HCT116 (cell line): ENCODE results near the gene SERPINE3. TPM values are rescaled to one million over a fixed set of nuclear protein-coding genes. Genes with fewer than 3 reads are reported as not detected.

Experiments
- ATAC-seq: fragments of 200-7000 bp; cut with Tn5 transposase; 2 replicates; pipeline ENCODE4 v1.9.1; 2020; ENCODE audit warnings: mild to moderate bottlenecking, moderate library complexity
- BruUV-seq: library from RNA; stranded (reverse); fragments of 400-500 nt; replicated peaks from 2 replicates; lab custom pipeline; 2021; lab: Mats Ljungman, UMichigan
- CTCF ChIA-PET: fragments of 300-600 bp; sonication (Branson Sonifier 250); formaldehyde crosslinking; loops from one replicate; lab custom pipeline; 2021; ENCODE audit warnings: antibody characterized with exemption; lab: Charles Lee
- POLR2A ChIA-PET: fragments of 300-600, 350-600 bp; sonication (Branson Sonifier 250); formaldehyde crosslinking; loops from one replicate; lab custom pipeline; 2021; ENCODE audit warnings: antibody characterized with exemption; lab: Charles Lee
- RAD21 ChIA-PET, 2 experiments: fragments of 300-600 bp; sonication (Branson Sonifier 250); formaldehyde crosslinking; loops; one replicate each; lab custom pipeline; 2023; ENCODE audit warnings: low total read pairs in 2 of 2; ENCODE audit not compliant: uncharacterized antibody in 2 of 2, unreplicated experiment in 2 of 2, low non-redundant PET in 1 of 2; lab: Charles Lee
- DNase-seq: peaks from one replicate; pipeline ENCODE4 v3.0.0-alpha.2; 2010; ENCODE audit warnings: low read depth, low spot score
- H2AFZ ChIP-seq: fragments of 200-600 bp; shearing (Covaris generic), sonication (generic); 2 replicates; pipeline ENCODE4 v1.6.1; 2017; ENCODE audit warnings: low read depth, mixed run types, mixed read lengths, antibody characterized with exemption, low read length; ENCODE audit not compliant: poor library complexity, severe bottlenecking
- H3K27ac ChIP-seq: 2 replicates; pipeline ENCODE4 v1.5.1; 2012; ENCODE audit warnings: low read depth, low read length
- H3K27me3 ChIP-seq: fragments of 200-600 bp; sonication (generic); 2 replicates; pipeline ENCODE4 v1.6.1; 2016; ENCODE audit warnings: mixed run types, low read length, mixed read lengths; ENCODE audit not compliant: insufficient read depth
- H3K36me3 ChIP-seq, 2 experiments: fragments of 200-500 bp in 1 of 2; fragments of 200-600 bp in 1 of 2; sonication (Bioruptor generic) in 1 of 2; sonication (generic) in 1 of 2; 2 replicates each; pipeline versions ENCODE4 v1.5.1 to v1.6.1; 2014 to 2016; ENCODE audit warnings: low read length in 2 of 2, inconsistent platforms in 1 of 2, mixed read lengths in 1 of 2, mixed run types in 1 of 2; ENCODE audit not compliant: insufficient read depth in 2 of 2, control insufficient read depth in 1 of 2
- H3K4me1 ChIP-seq, 2 experiments: fragments of 200-600 bp in 1 of 2; sonication (generic) in 1 of 2; 2 replicates each; pipeline versions ENCODE4 v1.5.1 to v1.6.1; 2012 to 2017; ENCODE audit warnings: low read length in 2 of 2, inconsistent platforms in 1 of 2, mild to moderate bottlenecking in 1 of 2, mixed read lengths in 1 of 2, mixed run types in 1 of 2, moderate library complexity in 1 of 2; ENCODE audit not compliant: insufficient read depth in 2 of 2, control insufficient read depth in 1 of 2
- H3K4me2 ChIP-seq: fragments of 200-600 bp; sonication (generic); 2 replicates; pipeline ENCODE4 v1.6.1; 2017; ENCODE audit warnings: mixed run types, low read length, mixed read lengths
- H3K4me3 ChIP-seq, 2 experiments: fragments of 200-600 bp in 1 of 2; sonication (generic) in 1 of 2; replicated peaks in 1 of 2; 2 replicates each; pipeline ENCODE4 v1.5.1; 2011 to 2016; ENCODE audit warnings: low read length in 2 of 2, control low read depth in 1 of 2, low read depth in 1 of 2, mild to moderate bottlenecking in 1 of 2, mixed read lengths in 1 of 2, mixed run types in 1 of 2
- H3K79me2 ChIP-seq: fragments of 200-600 bp; sonication (generic); 2 replicates; pipeline ENCODE4 v1.6.1; 2017; ENCODE audit warnings: mild to moderate bottlenecking, mixed run types, low read length, moderate library complexity, mixed read lengths; ENCODE audit not compliant: insufficient read depth
- H3K9ac ChIP-seq: fragments of 200-600 bp; sonication (generic); 2 replicates; pipeline ENCODE4 v1.6.1; 2016; ENCODE audit warnings: low read length, mixed read lengths
- H3K9me2 ChIP-seq: fragments of 200-600 bp; sonication (generic), shearing (Covaris generic); 2 replicates; pipeline ENCODE4 v1.6.1; 2017; ENCODE audit warnings: mixed run types, mild to moderate bottlenecking, moderate library complexity; ENCODE audit not compliant: insufficient read depth
- H3K9me3 ChIP-seq, 2 experiments: fragments of 200-500 bp in 1 of 2; fragments of 200-600 bp in 1 of 2; sonication (Bioruptor generic) in 1 of 2; sonication (generic) in 1 of 2; 2 replicates each; pipeline ENCODE4 v1.6.1; 2014 to 2017; ENCODE audit warnings: low read length in 2 of 2, mixed read lengths in 2 of 2, inconsistent platforms in 1 of 2, low read depth in 1 of 2, mild to moderate bottlenecking in 1 of 2, mixed run types in 1 of 2, moderate library complexity in 1 of 2; ENCODE audit not compliant: control insufficient read depth in 1 of 2, insufficient read depth in 1 of 2
- H4K20me1 ChIP-seq: fragments of 200-600 bp; sonication (generic), shearing (Covaris generic); 2 replicates; pipeline ENCODE4 v1.6.1; 2017; ENCODE audit warnings: mixed run types, mild to moderate bottlenecking, moderate library complexity; ENCODE audit not compliant: insufficient read depth
- CEBPB ChIP-seq: IDR thresholded peaks from 2 replicates; pipeline ENCODE4 v1.6.1; 2012; ENCODE audit warnings: low read depth
- ELF1 ChIP-seq: IDR thresholded peaks from 2 replicates; pipeline ENCODE4 v1.6.1; 2012; ENCODE audit warnings: low read depth, borderline replicate concordance
- FOSL1 ChIP-seq: IDR thresholded peaks from 2 replicates; pipeline ENCODE4 v1.6.1; 2012; ENCODE audit warnings: low read depth
- JUND ChIP-seq: IDR thresholded peaks from 2 replicates; pipeline ENCODE4 v1.6.1; 2012
- POLR2AphosphoS5 ChIP-seq: IDR thresholded peaks from 2 replicates; pipeline ENCODE4 v1.6.1; 2011; ENCODE audit warnings: mild to moderate bottlenecking, low read depth, low read length, moderate library complexity
- RAD21 ChIP-seq: IDR thresholded peaks from 2 replicates; pipeline ENCODE4 v1.6.1; 2012; ENCODE audit warnings: low read depth, mild to moderate bottlenecking
- SIN3A ChIP-seq: IDR thresholded peaks from 2 replicates; pipeline ENCODE4 v1.6.1; 2012; ENCODE audit warnings: low read depth
- YY1 ChIP-seq: IDR thresholded peaks from 2 replicates; pipeline ENCODE4 v1.6.1; 2011; ENCODE audit warnings: low read length, low read depth, moderate library complexity, mild to moderate bottlenecking; ENCODE audit not compliant: insufficient replicate concordance; ENCODE audit errors: extremely low read depth
- intact Hi-C: fragments of 100-400 bp; cut with micrococcal nuclease; formaldehyde crosslinking; loops from 2 replicates; pipeline ENCODE4 v1.10.0; 2022
- total RNA-seq: library from RNA; stranded (reverse); gene quantifications from one replicate; pipeline ENCODE4 v1.2.1, GENCODE V29; 2021; ENCODE audit not compliant: unreplicated experiment
- TF ChIP-seq, protein P1 (sequence below): IDR thresholded peaks from 2 replicates; pipeline ENCODE4 v1.6.1; 2012
- TF ChIP-seq, protein P2 (sequence below), 3 experiments: fragments of 200-600 bp in 1 of 3; sonication (generic) in 1 of 3; IDR thresholded peaks in 2 of 3; conservative IDR thresholded peaks in 1 of 3; 2 replicates each; pipeline ENCODE4 v1.5.1; 2012 to 2017; ENCODE audit warnings: low read depth in 2 of 3, low read length in 2 of 3, antibody characterized with exemption in 1 of 3, borderline replicate concordance in 1 of 3, control low read depth in 1 of 3, mild to moderate bottlenecking in 1 of 3, mixed read lengths in 1 of 3, mixed run types in 1 of 3, moderate library complexity in 1 of 3; ENCODE audit not compliant: insufficient read depth in 1 of 3
- TF ChIP-seq, protein P3 (sequence below): IDR thresholded peaks from 2 replicates; pipeline ENCODE4 v1.6.1; 2012; ENCODE audit warnings: low read depth

Gene SERPINE3
- total RNA-seq, 1 experiment from 2014 or later: not detected

DNA sequence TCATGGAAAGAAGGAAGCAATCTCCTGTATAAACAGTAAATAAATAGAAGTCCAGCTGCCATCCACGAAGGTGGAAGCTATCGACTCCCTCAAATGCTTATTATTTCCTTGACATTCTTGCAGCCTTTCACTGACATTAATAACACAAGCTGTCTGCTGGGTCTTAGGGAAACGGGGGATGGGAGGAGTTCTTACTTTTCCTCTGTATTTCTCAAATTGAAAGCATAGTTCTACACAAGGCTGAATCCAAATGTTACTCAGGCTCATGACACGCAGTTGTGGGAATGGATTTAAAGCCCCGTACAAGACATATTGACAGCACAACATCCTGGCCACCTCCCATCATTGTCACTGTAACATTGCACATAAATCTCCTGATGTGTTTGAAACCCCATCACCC, 4.0 kb downstream of the SERPINE3 start:
- TF ChIP-seq, protein P1, sequence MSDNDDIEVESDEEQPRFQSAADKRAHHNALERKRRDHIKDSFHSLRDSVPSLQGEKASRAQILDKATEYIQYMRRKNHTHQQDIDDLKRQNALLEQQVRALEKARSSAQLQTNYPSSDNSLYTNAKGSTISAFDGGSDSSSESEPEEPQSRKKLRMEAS: no peak
- TF ChIP-seq ELF1 (no peak), FOSL1 (no peak), RAD21 (no peak), CEBPB (no peak)
- RAD21 ChIA-PET: no interaction called here
- Histone ChIP-seq H3K9me3 (no peaks in the 10 kb centered on the region), H3K9me2 (no peaks in the 10 kb centered on the region), H3K4me1 (no peaks in the 10 kb centered on the region), H3K27me3 (no peaks in the 10 kb centered on the region), H3K4me2 (no peak overlapping the region), H3K36me3 (no peaks in the 10 kb centered on the region), H3K4me3 (no peak overlapping the region), H3K9ac (no peak overlapping the region), H4K20me1 (no peaks in the 10 kb centered on the region), H3K79me2 (no peaks in the 10 kb centered on the region), H3K27ac (no peak overlapping the region), H2AFZ (no peak overlapping the region)
- POLR2A ChIA-PET: no interaction called here
- BruUV-seq: no TSS peak
- DNase-seq (no peak), ATAC-seq (no peak)
- intact Hi-C loops: no loop called here
- CTCF ChIA-PET: no interaction called here

DNA sequence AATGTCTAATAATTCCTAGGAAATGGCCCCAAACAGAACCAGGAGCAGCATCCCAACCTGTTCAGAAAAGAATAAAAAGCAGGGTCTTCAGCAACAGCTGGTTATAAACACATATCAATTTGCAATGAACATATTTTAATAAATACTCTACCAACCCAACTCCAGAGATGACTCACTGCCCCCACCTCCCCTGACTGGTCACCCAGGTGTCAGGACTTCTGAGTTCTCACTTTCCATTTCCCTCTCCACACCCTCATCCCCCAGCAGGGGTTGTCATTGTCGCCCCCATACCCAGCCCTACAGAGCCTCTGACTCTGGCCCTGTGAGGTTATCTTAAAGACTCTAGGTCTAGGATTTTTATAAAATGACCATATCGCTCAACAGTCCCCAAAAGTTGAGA, 6.9 kb downstream of the SERPINE3 start:
- Histone ChIP-seq H3K9ac (no peak overlapping the region), H3K79me2 (no peaks in the 10 kb centered on the region), H4K20me1 (no peaks in the 10 kb centered on the region), H3K9me3 (no peaks in the 10 kb centered on the region), H3K4me1 (no peaks in the 10 kb centered on the region), H2AFZ (no peak overlapping the region), H3K4me3 (no peak overlapping the region), H3K4me2 (no peak overlapping the region), H3K9me2 (no peaks in the 10 kb centered on the region), H3K27me3 (no peaks in the 10 kb centered on the region), H3K36me3 (no peaks in the 10 kb centered on the region), H3K27ac (no peak overlapping the region)
- BruUV-seq: no TSS peak
- ChIA-PET POLR2A (no interaction called here), RAD21 (no interaction called here), CTCF (no interaction called here)
- intact Hi-C loops: no loop called here
- ATAC-seq (no peak), DNase-seq (no peak)
- no peak for TF ChIP-seq YY1
- no peak for TF ChIP-seq JUND
- no peak for TF ChIP-seq SIN3A
- TF ChIP-seq, protein P2, sequence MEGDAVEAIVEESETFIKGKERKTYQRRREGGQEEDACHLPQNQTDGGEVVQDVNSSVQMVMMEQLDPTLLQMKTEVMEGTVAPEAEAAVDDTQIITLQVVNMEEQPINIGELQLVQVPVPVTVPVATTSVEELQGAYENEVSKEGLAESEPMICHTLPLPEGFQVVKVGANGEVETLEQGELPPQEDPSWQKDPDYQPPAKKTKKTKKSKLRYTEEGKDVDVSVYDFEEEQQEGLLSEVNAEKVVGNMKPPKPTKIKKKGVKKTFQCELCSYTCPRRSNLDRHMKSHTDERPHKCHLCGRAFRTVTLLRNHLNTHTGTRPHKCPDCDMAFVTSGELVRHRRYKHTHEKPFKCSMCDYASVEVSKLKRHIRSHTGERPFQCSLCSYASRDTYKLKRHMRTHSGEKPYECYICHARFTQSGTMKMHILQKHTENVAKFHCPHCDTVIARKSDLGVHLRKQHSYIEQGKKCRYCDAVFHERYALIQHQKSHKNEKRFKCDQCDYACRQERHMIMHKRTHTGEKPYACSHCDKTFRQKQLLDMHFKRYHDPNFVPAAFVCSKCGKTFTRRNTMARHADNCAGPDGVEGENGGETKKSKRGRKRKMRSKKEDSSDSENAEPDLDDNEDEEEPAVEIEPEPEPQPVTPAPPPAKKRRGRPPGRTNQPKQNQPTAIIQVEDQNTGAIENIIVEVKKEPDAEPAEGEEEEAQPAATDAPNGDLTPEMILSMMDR (IDR thresholded peaks at IDR 0.05 in 2 of 3, conservative IDR thresholded peaks at IDR 0.05 in 1 of 3; ENCODE audit: borderline replicate concordance in 1 of 3, insufficient read depth in 1 of 3, low read depth in 2 of 3, low read length in 2 of 3): no peak
- no peak for TF ChIP-seq POLR2AphosphoS5
- no peak for TF ChIP-seq ELF1
- TF ChIP-seq, protein P3, sequence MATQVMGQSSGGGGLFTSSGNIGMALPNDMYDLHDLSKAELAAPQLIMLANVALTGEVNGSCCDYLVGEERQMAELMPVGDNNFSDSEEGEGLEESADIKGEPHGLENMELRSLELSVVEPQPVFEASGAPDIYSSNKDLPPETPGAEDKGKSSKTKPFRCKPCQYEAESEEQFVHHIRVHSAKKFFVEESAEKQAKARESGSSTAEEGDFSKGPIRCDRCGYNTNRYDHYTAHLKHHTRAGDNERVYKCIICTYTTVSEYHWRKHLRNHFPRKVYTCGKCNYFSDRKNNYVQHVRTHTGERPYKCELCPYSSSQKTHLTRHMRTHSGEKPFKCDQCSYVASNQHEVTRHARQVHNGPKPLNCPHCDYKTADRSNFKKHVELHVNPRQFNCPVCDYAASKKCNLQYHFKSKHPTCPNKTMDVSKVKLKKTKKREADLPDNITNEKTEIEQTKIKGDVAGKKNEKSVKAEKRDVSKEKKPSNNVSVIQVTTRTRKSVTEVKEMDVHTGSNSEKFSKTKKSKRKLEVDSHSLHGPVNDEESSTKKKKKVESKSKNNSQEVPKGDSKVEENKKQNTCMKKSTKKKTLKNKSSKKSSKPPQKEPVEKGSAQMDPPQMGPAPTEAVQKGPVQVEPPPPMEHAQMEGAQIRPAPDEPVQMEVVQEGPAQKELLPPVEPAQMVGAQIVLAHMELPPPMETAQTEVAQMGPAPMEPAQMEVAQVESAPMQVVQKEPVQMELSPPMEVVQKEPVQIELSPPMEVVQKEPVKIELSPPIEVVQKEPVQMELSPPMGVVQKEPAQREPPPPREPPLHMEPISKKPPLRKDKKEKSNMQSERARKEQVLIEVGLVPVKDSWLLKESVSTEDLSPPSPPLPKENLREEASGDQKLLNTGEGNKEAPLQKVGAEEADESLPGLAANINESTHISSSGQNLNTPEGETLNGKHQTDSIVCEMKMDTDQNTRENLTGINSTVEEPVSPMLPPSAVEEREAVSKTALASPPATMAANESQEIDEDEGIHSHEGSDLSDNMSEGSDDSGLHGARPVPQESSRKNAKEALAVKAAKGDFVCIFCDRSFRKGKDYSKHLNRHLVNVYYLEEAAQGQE: no peak
